ENCODE data around the gene NSG2.

NSG2 gene

DNA sequence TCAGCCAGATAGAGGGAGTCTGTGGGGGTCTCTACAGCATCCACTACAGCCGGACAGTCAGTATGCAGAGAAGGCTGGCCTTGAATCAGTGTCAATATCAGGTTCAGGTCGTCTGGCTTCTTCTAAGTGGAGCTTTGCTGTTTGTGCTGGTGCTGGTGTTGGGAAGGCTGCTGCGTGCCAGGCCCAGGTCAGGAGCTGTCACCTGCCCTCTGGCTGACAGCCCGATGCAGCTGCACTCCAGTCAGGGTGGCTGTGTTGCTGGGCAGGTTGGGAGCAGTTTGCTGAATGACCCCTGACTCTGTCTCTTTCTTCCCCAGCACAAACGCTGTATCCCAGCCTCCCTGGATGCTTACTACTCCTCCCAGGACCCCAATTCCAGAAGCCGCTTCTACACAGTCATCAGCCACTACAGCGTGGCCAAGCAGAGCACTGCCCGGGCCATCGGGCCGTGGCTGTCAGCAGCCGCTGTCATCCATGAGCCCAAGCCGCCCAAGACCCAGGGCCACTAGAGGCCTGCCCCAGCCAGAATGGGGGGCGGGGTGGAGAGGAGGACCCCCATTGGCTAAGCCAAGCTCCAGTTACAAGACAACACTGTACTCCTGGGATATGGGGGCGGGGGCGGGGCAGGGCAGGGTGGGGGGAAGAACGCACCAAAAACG, 61.6 kb downstream of the NSG2 start:
- Histone ChIP-seq H3K9me3 (replicated peaks in 1 of 11) (no peaks in the 10 kb centered on the region), H3K27ac (no peak overlapping the region), H3K4me3 (no peak overlapping the region)

GRCh38 chr5:174108745-174109144, 63.2 kb downstream of the NSG2 start:
- no peaks in the 10 kb centered on the region; a peak in 1 of 22 replicates for H4K20me1 ChIP-seq
- no peak for TF ChIP-seq Cebpa-rat (IDR thresholded peaks at IDR 0.05)
- no peak overlapping the region for H3K27ac ChIP-seq
- no peak overlapping the region for H3K4me2 ChIP-seq
- H3K36me3 ChIP-seq, result no peaks in the 10 kb centered on the region
- no peak overlapping the region for H3K4me3 ChIP-seq
- no peak overlapping the region for H3K9ac ChIP-seq
- H3K9me3 ChIP-seq (replicated peaks in 1 of 11), result no peaks in the 10 kb centered on the region
- H3K4me1 ChIP-seq, result no peaks in the 10 kb centered on the region
- H3K27me3 ChIP-seq, result no peaks in the 10 kb centered on the region

More for the DNA sequence above, 61.6 kb downstream of the NSG2 start:
- no peak overlapping the region for H3K4me2 ChIP-seq
- no peaks in the 10 kb centered on the region; a peak in 1 of 22 replicates for H4K20me1 ChIP-seq
- H3K4me1 ChIP-seq, result no peaks in the 10 kb centered on the region
- no peak overlapping the region for H3K9ac ChIP-seq
- no peaks in the 10 kb centered on the region for H3K27me3 ChIP-seq
- no peaks in the 10 kb centered on the region for H3K36me3 ChIP-seq
- TF ChIP-seq Cebpa-rat (IDR thresholded peaks at IDR 0.05), result no peak

GRCh38 chr5:174109698-174110260, 64.3 kb downstream of the NSG2 start:
- Histone ChIP-seq H3K27me3 (no peaks in the 10 kb centered on the region), H3K4me3 (no peak overlapping the region), H3K36me3 (no peaks in the 10 kb centered on the region), H3K9ac (no peak overlapping the region), H3K9me3 (replicated peaks in 1 of 11) (no peaks in the 10 kb centered on the region), H3K4me2 (no peak overlapping the region), H4K20me1 (no peaks in the 10 kb centered on the region; a peak in 1 of 22 replicates), H3K4me1 (no peaks in the 10 kb centered on the region), H3K27ac (no peak overlapping the region)
- TF ChIP-seq Cebpa-rat (IDR thresholded peaks at IDR 0.05), result no peak

- H3K4me1 ChIP-seq, result no peaks in the 10 kb centered on the region
- H3K4me2 ChIP-seq, result no peak overlapping the region
- no peaks in the 10 kb centered on the region for H3K27me3 ChIP-seq
- no peak overlapping the region for H3K4me3 ChIP-seq
- H3K9ac ChIP-seq, result no peak overlapping the region
- no peaks in the 10 kb centered on the region for H3K9me3 ChIP-seq (replicated peaks in 1 of 11)
- no peaks in the 10 kb centered on the region for H3K36me3 ChIP-seq
- no peak for TF ChIP-seq Cebpa-rat (IDR thresholded peaks at IDR 0.05)
- H4K20me1 ChIP-seq, result no peaks in the 10 kb centered on the region; a peak in 1 of 22 replicates
- H3K27ac ChIP-seq, result no peak overlapping the region
Observed at GRCh38 chr5:174110310-174110709, 64.8 kb downstream of the NSG2 start.

DNA sequence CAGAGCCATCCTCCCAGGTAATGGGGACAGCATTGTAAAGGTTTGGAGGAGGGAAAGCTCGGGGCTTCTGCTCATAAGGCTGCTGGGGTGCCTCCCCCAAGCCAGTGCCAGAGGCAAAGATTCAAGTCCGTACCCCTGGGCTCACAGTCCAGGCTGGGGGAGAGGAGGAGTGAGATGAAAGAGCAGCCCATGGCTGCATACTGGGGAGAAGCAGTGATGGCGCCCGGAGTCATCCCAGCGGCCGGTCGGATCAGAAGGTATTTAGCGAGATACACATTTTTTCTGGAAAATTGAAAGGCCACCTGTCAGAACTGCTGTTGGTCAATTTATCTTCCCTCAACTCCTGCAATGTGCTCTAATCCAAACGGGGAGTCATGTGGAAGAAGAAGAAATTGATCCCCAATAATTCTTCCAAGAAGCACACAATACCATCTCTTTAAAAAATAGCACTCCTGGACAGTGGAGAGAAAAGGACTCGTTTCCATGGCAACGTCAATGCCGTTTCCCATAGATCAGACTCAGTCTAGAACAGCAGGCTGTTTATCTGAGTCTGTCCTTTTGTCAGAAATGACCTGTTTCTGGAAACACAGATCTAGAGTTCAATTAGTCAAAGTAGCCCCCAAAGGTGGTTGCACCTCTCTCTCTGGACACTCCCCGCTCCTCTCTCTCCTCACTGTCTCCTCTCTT, 65.9 kb downstream of the NSG2 start:
- Histone ChIP-seq H3K9ac (no peak overlapping the region), H3K4me2 (no peak overlapping the region), H3K27me3 (no peaks in the 10 kb centered on the region), H4K20me1 (no peaks in the 10 kb centered on the region; a peak in 1 of 22 replicates), H3K4me3 (no peak overlapping the region), H3K9me3 (replicated peaks in 1 of 11) (0 out of 22 replicates have a peak, but pooled peaks cover 0 to under 1% (median 0%) of the 10 kb centered on the region in 11 experiments), H3K36me3 (no peaks in the 10 kb centered on the region), H3K27ac (no peak overlapping the region), H3K4me1 (no peaks in the 10 kb centered on the region)
- TF ChIP-seq Cebpa-rat (IDR thresholded peaks at IDR 0.05), result no peak

DNA sequence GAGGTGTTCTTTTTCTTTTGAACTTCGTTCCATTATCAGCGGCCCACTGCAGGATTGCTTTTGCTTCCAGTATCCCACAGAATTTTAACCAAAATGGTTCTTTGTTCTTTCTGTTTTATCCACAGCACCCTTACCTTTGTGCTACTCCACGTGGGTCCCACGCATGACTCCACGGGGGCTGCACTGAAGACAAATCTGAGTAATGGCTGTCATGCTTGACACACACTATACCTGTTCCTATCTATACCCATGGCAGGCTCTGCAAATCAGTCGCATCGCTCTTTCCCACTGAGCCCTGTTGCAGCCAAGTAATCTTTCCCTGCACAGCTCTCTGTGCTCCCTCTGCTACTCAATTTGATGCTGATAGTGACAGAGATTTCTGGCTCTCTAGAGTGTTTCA, 69.7 kb downstream of the NSG2 start:
- H3K36me3 ChIP-seq, result no peaks in the 10 kb centered on the region
- no peak overlapping the region for H3K4me3 ChIP-seq
- H3K9ac ChIP-seq, result no peak overlapping the region
- no peaks in the 10 kb centered on the region; a peak in 1 of 22 replicates for H4K20me1 ChIP-seq
- peaks cover 0 to 14% (median 5%) of the 10 kb centered on the region in 11 experiments; a peak in 9 of 22 replicates for H3K9me3 ChIP-seq (replicated peaks in 1 of 11)
- H3K27me3 ChIP-seq, result no peaks in the 10 kb centered on the region
- TF ChIP-seq Cebpa-rat (IDR thresholded peaks at IDR 0.05), result no peak
- no peak overlapping the region for H3K4me2 ChIP-seq
- no peak overlapping the region for H3K27ac ChIP-seq
- no peaks in the 10 kb centered on the region for H3K4me1 ChIP-seq

GRCh38 chr5:174118823-174119467, 73.4 kb downstream of the NSG2 start:
- no peak for TF ChIP-seq Cebpa-rat (IDR thresholded peaks at IDR 0.05)
- Histone ChIP-seq H3K4me2 (no peak overlapping the region), H3K9ac (no peak overlapping the region), H3K27ac (no peak overlapping the region), H3K4me3 (no peak overlapping the region), H3K4me1 (no peaks in the 10 kb centered on the region), H3K36me3 (no peaks in the 10 kb centered on the region), H3K9me3 (replicated peaks in 1 of 11) (peaks cover 0 to 14% (median 6%) of the 10 kb centered on the region in 11 experiments; a peak in 10 of 22 replicates), H4K20me1 (no peaks in the 10 kb centered on the region), H3K27me3 (no peaks in the 10 kb centered on the region)

- no peak overlapping the region for H3K4me2 ChIP-seq
- H3K36me3 ChIP-seq, result no peaks in the 10 kb centered on the region
- no peaks in the 10 kb centered on the region for H4K20me1 ChIP-seq
- H3K4me1 ChIP-seq, result no peaks in the 10 kb centered on the region
- no peak overlapping the region for H3K27ac ChIP-seq
- no peaks in the 10 kb centered on the region for H3K27me3 ChIP-seq
- H3K9ac ChIP-seq, result no peak overlapping the region
- no peak for TF ChIP-seq Cebpa-rat (IDR thresholded peaks at IDR 0.05)
- H3K4me3 ChIP-seq, result no peak overlapping the region
- peaks cover 0 to 14% (median 6%) of the 10 kb centered on the region in 11 experiments; a peak in 10 of 22 replicates for H3K9me3 ChIP-seq (replicated peaks in 1 of 11)
Observed at GRCh38 chr5:174119468-174119881, 74.0 kb downstream of the NSG2 start.

DNA sequence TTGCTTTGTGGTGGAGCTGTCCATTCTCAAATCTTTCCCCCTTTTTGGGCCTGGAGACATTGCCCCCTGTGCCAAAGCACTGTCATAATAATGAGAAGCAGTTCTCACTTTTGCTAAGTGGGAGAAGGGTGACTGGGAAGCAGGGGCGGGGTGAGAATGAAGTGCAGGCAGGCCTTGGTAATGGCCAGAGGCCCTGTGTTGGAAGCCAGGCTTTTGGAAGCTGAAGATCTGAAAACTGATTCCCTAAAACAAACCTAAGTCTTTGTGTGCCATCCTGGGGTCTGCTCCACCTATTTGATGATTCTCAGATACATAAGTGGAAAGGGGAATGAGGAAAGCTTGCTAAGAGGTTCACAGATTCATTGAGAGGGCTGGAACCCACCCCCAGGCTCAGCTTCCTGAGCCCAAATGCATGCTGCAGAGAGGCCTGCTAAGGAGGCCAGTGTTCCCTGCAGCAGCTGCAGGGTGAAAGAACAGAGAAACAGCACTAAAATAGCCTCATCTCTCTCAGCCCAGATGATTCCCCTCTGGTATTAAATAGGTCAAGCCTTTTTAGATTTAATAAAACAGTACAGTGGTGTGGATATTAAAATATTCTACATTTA, 75.0 kb downstream of the NSG2 start:
- Histone ChIP-seq H3K27ac (no peak overlapping the region), H3K27me3 (no peaks in the 10 kb centered on the region)
- TF ChIP-seq Cebpa-rat (IDR thresholded peaks at IDR 0.05), result no peak

More for the DNA sequence above, 75.0 kb downstream of the NSG2 start:
- H3K4me3 ChIP-seq, result no peak overlapping the region
- peaks cover 9 to 23% (median 16%) of the 10 kb centered on the region in 11 experiments for H3K9me3 ChIP-seq (replicated peaks in 1 of 11)
- no peak overlapping the region for H3K4me2 ChIP-seq
- H3K36me3 ChIP-seq, result no peaks in the 10 kb centered on the region
- no peak overlapping the region for H3K9ac ChIP-seq
- no peaks in the 10 kb centered on the region for H4K20me1 ChIP-seq
- no peaks in the 10 kb centered on the region for H3K4me1 ChIP-seq
